T-helper 1 cell treated with Interleukin-12 subunit alpha and Interleukin-12 subunit beta and Interleukin-4 antibody, amounts not matched to agents 30 ng/mL and 1 ng/mL, for 36 hours (primary cell): ENCODE measurements around the gene TAPBPL. TPM values are rescaled to one million over a fixed set of nuclear protein-coding genes. Genes with fewer than 3 reads are reported as not detected.

Experiments used
- intact Hi-C: fragments of 100-400 bp; cut with micrococcal nuclease; formaldehyde crosslinking; loops from one replicate; pipeline ENCODE4 v1.15.1; 2024
- total RNA-seq: library from RNA; stranded (reverse); gene quantifications from 2 replicates; pipeline ENCODE4 v1.2.3, GENCODE V29; 2022

TAPBPL gene
- total RNA-seq, 1 donor from 2014 or later = 72.0 TPM

- intact Hi-C loops = no loop called here
Measured at GRCh38 chr12:6435961-6436715, 15.7 kb upstream of the TAPBPL start.

- intact Hi-C loops = no loop called here
Measured at GRCh38 chr12:6437586-6437985, 14.3 kb upstream of the TAPBPL start.

GRCh38 chr12:6438345-6438744, 13.5 kb upstream of the TAPBPL start:
- intact Hi-C loops = no loop called here

GRCh38 chr12:6440391-6440790, 11.5 kb upstream of the TAPBPL start:
- intact Hi-C loops = no loop called here

- intact Hi-C loops = no loop called here
Measured at GRCh38 chr12:6442836-6443235, 9.0 kb upstream of the TAPBPL start.

- intact Hi-C loops = no loop called here
Measured at GRCh38 chr12:6443361-6443983, 8.4 kb upstream of the TAPBPL start.

- intact Hi-C loops = loop anchor here (1.0 kb wide), 4 partner anchors 8 to 21 kb away; partner anchors contain the start of gene TAPBPL
Measured at GRCh38 chr12:6444031-6444430, 7.8 kb upstream of the TAPBPL start.

- intact Hi-C loops = loop anchor here (1.0 kb wide), 4 partner anchors 7 to 22 kb away; partner anchors contain the start of gene TAPBPL
Measured at GRCh38 chr12:6444704-6445688, 6.8 kb upstream of the TAPBPL start, which contains the start of gene CD27. CD27 (plus strand) TSS chr12:6444955; CDS start chr12:6445096, 141 bp downstream.

GRCh38 chr12:6450091-6450868, 1.6 kb upstream of the TAPBPL start:
- intact Hi-C loops = loop anchor here (5.0 kb wide), 1 partner anchor 42 kb away; the partner anchor contains the start of genes MRPL51 and NCAPD2

GRCh38 chr12:6450869-6451347, 934 bp upstream of the TAPBPL start:
- intact Hi-C loops = loop anchor here (5.0 kb wide), 1 partner anchor 41 kb away; the partner anchor contains the start of genes MRPL51 and NCAPD2

- intact Hi-C loops = loop anchor here (1.0 to 5.0 kb wide), 7 partner anchors 8 to 118 kb away; partner anchors contain the start of genes CD27, MRPL51, NCAPD2 and VAMP1
Measured at GRCh38 chr12:6452245-6452943, 552 bp downstream of the TAPBPL start.

GRCh38 chr12:6452944-6453630, 1.2 kb downstream of the TAPBPL start:
- intact Hi-C loops = loop anchor here (1.0 to 5.0 kb wide), 7 partner anchors 8 to 118 kb away; partner anchors contain the start of genes CD27, MRPL51, NCAPD2 and VAMP1

- intact Hi-C loops = no loop called here
Measured at GRCh38 chr12:6457220-6457945, 5.5 kb downstream of the TAPBPL start.

GRCh38 chr12:6458281-6459003, 6.6 kb downstream of the TAPBPL start:
- intact Hi-C loops = no loop called here

GRCh38 chr12:6459004-6459337, 7.1 kb downstream of the TAPBPL start:
- intact Hi-C loops = no loop called here

GRCh38 chr12:6460751-6461371, 9.0 kb downstream of the TAPBPL start:
- intact Hi-C loops = loop anchor here (1.0 to 5.0 kb wide), 2 partner anchors 9 to 391 kb away; partner anchors contain the start of genes CDCA3, TAPBPL and USP5
